Astrocyte (in vitro differentiated cells and primary cell): ENCODE results near the gene PLA1A.

Experiments
- CTCF ChIP-seq: IDR thresholded peaks from 2 replicates; pipeline ENCODE4 v1.5.1; 2011; ENCODE audit warnings: low read depth, mild to moderate bottlenecking, inconsistent platforms, low read length, moderate library complexity; ENCODE audit not compliant: insufficient read depth
- EZH2 ChIP-seq: IDR thresholded peaks from 2 replicates; pipeline ENCODE4 v1.6.1; 2012; ENCODE audit warnings: mild to moderate bottlenecking, low read length, inconsistent platforms; ENCODE audit not compliant: insufficient read depth

- TF ChIP-seq EZH2 (no peak), CTCF (no peak)
Measured at GRCh38 chr3:119548341-119548740, 49.3 kb upstream of the PLA1A start.
